HepG2 (cell line): Measurements from ENCODE around the gene STAB2. TPM values are rescaled to one million over a fixed set of nuclear protein-coding genes. Genes with fewer than 3 reads are reported as not detected.

Source experiments
- ARID3A ChIP-seq: IDR thresholded peaks from 2 replicates; pipeline ENCODE4 v1.6.1; 2012; ENCODE audit warnings: low read depth, low read length, improper control_type of control experiment
- CEBPG ChIP-seq: IDR thresholded peaks from 2 replicates; pipeline ENCODE4 v1.6.1; 2016
- ETV5 ChIP-seq: IDR thresholded peaks from 2 replicates; pipeline ENCODE4 v1.6.1; 2018; ENCODE audit warnings: missing biosample characterization, missing genetic modification reagents, inconsistent platforms, borderline replicate concordance
- KIAA2018 ChIP-seq: sonication (generic); formaldehyde crosslinking; IDR thresholded peaks from 2 replicates; pipeline ENCODE4 v1.5.0; 2020; ENCODE audit warnings: mild to moderate bottlenecking, missing genetic modification reagents, borderline replicate concordance
- KLF6 ChIP-seq: IDR thresholded peaks from 2 replicates; pipeline ENCODE4 v1.8.0; 2016; ENCODE audit warnings: missing biosample characterization, missing genetic modification reagents
- MTA1 ChIP-seq: sonication (generic); formaldehyde crosslinking; IDR thresholded peaks from 2 replicates; pipeline ENCODE4 v1.4.0; 2020; ENCODE audit warnings: missing genetic modification reagents, mild to moderate bottlenecking, borderline replicate concordance
- POLR2A ChIP-seq, 2 experiments: IDR thresholded peaks; 2 replicates each; pipeline ENCODE4 v1.6.1; 2011; ENCODE audit warnings: low read depth in 2 of 2, low read length in 2 of 2, mild to moderate bottlenecking in 1 of 2, moderate library complexity in 1 of 2; ENCODE audit not compliant: insufficient read depth in 1 of 2
- RCOR2 ChIP-seq: IDR thresholded peaks from 2 replicates; pipeline ENCODE4 v1.6.1; 2016; ENCODE audit warnings: missing biosample characterization, missing genetic modification reagents
- SIX1 ChIP-seq: sonication (generic); formaldehyde crosslinking; IDR thresholded peaks from 2 replicates; pipeline ENCODE4 v1.4.0; 2020; ENCODE audit warnings: missing genetic modification reagents, borderline replicate concordance
- SMAD3 ChIP-seq: sonication (generic); formaldehyde crosslinking; IDR thresholded peaks from 2 replicates; pipeline ENCODE4 v1.4.0; 2020; ENCODE audit warnings: missing genetic modification reagents
- SNAI1 ChIP-seq: sonication (generic); formaldehyde crosslinking; IDR thresholded peaks from 2 replicates; pipeline ENCODE4 v1.5.0; 2020; ENCODE audit warnings: mild to moderate bottlenecking, missing genetic modification reagents, borderline replicate concordance
- TFAP4 ChIP-seq: sonication (generic); IDR thresholded peaks from 2 replicates; pipeline ENCODE4 v1.6.1; 2016; ENCODE audit warnings: low read depth, borderline replicate concordance
- ZBTB44 ChIP-seq: sonication (generic); formaldehyde crosslinking; IDR thresholded peaks from 2 replicates; pipeline ENCODE4 v1.4.0; 2020; ENCODE audit warnings: missing genetic modification reagents
- ZNF138 ChIP-seq: sonication (generic); formaldehyde crosslinking; IDR thresholded peaks from 2 replicates; pipeline ENCODE4 v1.5.0; 2020; ENCODE audit warnings: mild to moderate bottlenecking, low read depth, missing genetic modification reagents
- ZNF207 ChIP-seq: fragments of 450-650 bp; IDR thresholded peaks from 2 replicates; pipeline ENCODE4 v1.6.1; 2016; ENCODE audit warnings: antibody characterized with exemption, borderline replicate concordance
- ZNF704 ChIP-seq: sonication (generic); formaldehyde crosslinking; IDR thresholded peaks from 2 replicates; pipeline ENCODE4 v1.8.1; 2023; ENCODE audit warnings: mild to moderate bottlenecking, inconsistent platforms, moderate library complexity, missing genetic modification reagents, borderline replicate concordance
- polyA plus RNA-seq, 8 experiments: library from polyadenylated mRNA; depleted of rRNA in 3 of 8; stranded (reverse) in 7 of 8; unstranded in 1 of 8; fragments of >200 nt; fragmentation: Illumina TruSeq in 4 of 8; extraction: Trizol in 4 of 8; gene quantifications; 2 replicates each; pipeline versions ENCODE4 v1.2.1 to v1.2.3, GENCODE V29; 2011 to 2016; ENCODE audit warnings: low read depth in 4 of 8, missing spikeins in 1 of 8, mixed read lengths in 1 of 8; ENCODE audit not compliant: insufficient read depth in 1 of 8
- total RNA-seq, 5 experiments: library from RNA; depleted of rRNA; stranded (reverse); fragments of >200 nt; fragmentation: Illumina TruSeq; extraction: Trizol; gene quantifications; 2 replicates each; pipeline ENCODE4 v1.2.3, GENCODE V29; 2016; ENCODE audit warnings: low read depth in 1 of 5

Gene STAB2
- total and polyA plus RNA-seq, 2 of the 13 experiments (the other 11 are each of a cell fraction or from before 2014, with no cell fraction given): not detected

GRCh38 chr12:103672401-103673119 is 85.5 kb downstream of the STAB2 start (continued):
- TF ChIP-seq MTA1 (CRISPR knock-in tag): no peak
- peak; percentile 69; the same call in 1 of the 2 replicates for TF ChIP-seq ETV5
- peak; percentile 77; the same call in 1 of the 2 replicates for TF ChIP-seq ARID3A
- TF ChIP-seq ZNF207: no peak
- no peak for TF ChIP-seq KLF6 (CRISPR knock-in tag)
- TF ChIP-seq TFAP4: no peak
- no peak for TF ChIP-seq SIX1 (CRISPR knock-in tag)
- peak; percentile 87 for TF ChIP-seq RCOR2 (CRISPR knock-in tag)
- no peak for TF ChIP-seq POLR2A (IDR thresholded peaks at IDR 0.05; ENCODE audit: insufficient read depth in 1 of 2, low read depth in 2 of 2, low read length in 2 of 2)
- TF ChIP-seq ZNF138 (CRISPR knock-in tag): no peak
- TF ChIP-seq ZBTB44 (CRISPR knock-in tag): no peak
- TF ChIP-seq CEBPG: peak; percentile 65; the same call in 1 of the 2 replicates
- no peak for TF ChIP-seq KIAA2018 (CRISPR knock-in tag)
- no peak for TF ChIP-seq SNAI1 (CRISPR knock-in tag)
- TF ChIP-seq SMAD3 (CRISPR knock-in tag): no peak
- no peak for TF ChIP-seq ZNF704 (CRISPR knock-in tag)
